Astrocyte of the spinal cord (primary cell): ENCODE measurements around the gene MOAP1.

Source experiments
- DNase-seq: peaks from one replicate; pipeline ENCODE4 v3.0.0; 2011; ENCODE audit warnings: low read depth, low spot score
- H3K4me3 ChIP-seq: 2 replicates; pipeline ENCODE4 v1.5.1; 2011; ENCODE audit warnings: low read depth, mild to moderate bottlenecking, low read length, moderate library complexity
- in situ Hi-C: cut with HindIII; loops from 2 replicates; pipeline ENCODE4 v1.10.0; 2017; ENCODE audit warnings: low sequenced_read_pairs
- TF ChIP-seq, protein P1 (sequence below): IDR thresholded peaks from 2 replicates; pipeline ENCODE4 v1.5.1; 2012; ENCODE audit warnings: low read depth, mild to moderate bottlenecking, low read length, inconsistent platforms

The MOAP1 gene

DNA sequence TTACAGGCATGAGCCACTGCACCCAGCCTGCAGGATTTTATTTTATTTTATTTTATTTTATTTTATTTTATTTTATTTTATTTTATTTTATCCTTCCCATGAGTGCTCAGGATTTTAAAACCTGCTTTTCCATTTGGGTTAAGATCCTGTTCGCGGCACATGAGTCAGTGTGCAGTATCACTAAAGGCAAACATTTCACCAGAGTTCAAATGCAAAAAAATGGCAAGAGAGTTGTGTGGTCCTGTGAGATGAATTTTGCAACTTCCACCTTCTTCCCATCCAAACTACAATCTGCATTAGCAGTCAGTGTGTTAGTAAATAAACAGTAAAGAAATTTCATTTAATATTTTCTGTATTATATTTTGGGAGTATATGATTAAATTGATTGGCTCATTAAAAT lies 29.0 kb downstream of the MOAP1 start:
- in situ Hi-C loops = no loop called here
- no peak for DNase-seq
- TF ChIP-seq, protein P1, sequence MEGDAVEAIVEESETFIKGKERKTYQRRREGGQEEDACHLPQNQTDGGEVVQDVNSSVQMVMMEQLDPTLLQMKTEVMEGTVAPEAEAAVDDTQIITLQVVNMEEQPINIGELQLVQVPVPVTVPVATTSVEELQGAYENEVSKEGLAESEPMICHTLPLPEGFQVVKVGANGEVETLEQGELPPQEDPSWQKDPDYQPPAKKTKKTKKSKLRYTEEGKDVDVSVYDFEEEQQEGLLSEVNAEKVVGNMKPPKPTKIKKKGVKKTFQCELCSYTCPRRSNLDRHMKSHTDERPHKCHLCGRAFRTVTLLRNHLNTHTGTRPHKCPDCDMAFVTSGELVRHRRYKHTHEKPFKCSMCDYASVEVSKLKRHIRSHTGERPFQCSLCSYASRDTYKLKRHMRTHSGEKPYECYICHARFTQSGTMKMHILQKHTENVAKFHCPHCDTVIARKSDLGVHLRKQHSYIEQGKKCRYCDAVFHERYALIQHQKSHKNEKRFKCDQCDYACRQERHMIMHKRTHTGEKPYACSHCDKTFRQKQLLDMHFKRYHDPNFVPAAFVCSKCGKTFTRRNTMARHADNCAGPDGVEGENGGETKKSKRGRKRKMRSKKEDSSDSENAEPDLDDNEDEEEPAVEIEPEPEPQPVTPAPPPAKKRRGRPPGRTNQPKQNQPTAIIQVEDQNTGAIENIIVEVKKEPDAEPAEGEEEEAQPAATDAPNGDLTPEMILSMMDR = no peak
- H3K4me3 ChIP-seq = no peak overlapping the region

DNA sequence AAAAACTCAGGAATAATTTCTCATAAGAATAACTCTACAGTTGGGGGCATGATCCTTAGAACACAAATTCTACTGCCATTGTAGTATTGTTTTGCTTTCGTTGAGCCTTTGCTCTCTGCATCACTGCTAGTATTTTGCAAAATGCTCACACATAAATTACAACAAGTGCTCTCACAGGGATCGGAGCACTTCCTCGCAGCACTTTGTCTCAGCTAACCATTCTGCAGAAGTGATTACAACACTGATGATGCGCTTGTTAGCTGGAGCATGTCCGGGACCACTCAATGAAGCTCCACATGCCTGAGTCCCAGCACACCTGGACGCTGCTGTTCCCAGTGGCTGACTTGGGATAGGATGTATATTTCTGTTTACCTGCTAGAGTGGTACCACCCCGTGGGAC lies 31.6 kb downstream of the MOAP1 start:
- DNase-seq = no peak
- in situ Hi-C loops = no loop called here
- H3K4me3 ChIP-seq = no peak overlapping the region
- TF ChIP-seq, protein P1 = no peak

DNA sequence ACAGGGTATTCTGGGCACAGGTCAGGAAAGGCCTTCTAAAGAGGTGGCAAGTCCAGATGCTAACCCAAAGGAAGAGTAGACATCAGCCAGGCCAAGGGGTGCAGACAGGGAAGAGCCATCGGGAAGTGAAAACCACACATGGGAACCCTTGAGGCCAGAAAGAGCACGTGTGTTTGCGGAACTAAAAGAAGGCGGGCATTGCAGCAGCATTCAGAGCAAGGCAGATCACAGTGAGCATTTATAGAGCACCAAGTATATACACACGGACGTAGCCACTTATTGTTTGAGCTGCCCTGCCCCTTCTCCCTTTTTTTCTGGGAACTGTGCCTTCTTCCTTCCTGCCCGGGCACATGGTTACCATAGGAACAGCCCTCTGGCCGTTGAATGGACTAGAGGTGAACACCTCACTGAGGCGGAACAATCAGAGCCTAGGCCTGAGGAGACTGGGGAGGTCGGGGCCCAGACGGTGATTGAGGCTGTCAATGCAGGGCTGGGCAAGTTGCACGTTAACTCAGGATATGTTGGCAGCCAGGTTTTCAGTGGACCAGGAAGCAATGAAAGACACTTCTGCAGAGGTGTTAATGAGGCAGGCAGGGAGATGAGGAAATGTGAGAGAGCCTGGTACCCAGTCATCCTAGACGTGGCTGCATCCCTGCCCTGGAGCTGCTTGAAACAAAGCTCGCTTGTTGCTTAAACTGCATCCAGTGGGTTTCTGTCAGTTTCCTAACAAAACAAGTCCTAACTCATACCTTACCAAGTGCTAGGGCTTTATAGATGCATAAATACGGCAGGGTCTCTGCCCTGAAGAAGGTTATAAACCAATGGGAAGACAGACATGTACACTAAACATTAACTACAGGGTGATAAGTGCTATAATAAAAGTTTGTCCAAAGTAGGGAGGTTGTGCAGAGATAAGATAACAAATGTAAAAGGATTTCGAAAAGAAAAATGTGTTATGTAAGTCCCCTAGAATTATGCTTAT lies 34.2 kb downstream of the MOAP1 start:
- TF ChIP-seq, protein P1 = no peak
- in situ Hi-C loops = no loop called here
- no peak for DNase-seq
- H3K4me3 ChIP-seq = no peak overlapping the region

DNA sequence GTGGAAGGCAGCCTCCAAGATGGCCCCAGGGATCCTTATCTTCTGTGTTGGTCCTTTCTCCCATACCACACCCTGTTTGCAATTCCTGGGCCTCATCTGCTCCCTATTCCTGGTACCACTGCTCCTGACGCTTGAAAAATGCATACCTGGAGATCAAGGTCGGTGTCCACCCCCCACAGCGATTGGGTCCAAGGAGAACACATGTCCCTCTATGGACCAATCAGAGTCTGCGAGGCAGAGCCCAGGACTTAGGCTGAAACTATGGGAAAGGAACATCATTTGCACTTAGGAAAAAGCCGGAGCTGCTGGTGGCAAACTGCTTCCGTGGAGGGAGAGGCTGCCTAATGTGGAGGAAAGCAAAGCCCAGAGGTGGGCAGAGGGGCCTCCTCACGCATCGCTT lies 35.7 kb downstream of the MOAP1 start:
- no peak overlapping the region for H3K4me3 ChIP-seq
- TF ChIP-seq, protein P1 = no peak
- DNase-seq = no peak
- in situ Hi-C loops = no loop called here

DNA sequence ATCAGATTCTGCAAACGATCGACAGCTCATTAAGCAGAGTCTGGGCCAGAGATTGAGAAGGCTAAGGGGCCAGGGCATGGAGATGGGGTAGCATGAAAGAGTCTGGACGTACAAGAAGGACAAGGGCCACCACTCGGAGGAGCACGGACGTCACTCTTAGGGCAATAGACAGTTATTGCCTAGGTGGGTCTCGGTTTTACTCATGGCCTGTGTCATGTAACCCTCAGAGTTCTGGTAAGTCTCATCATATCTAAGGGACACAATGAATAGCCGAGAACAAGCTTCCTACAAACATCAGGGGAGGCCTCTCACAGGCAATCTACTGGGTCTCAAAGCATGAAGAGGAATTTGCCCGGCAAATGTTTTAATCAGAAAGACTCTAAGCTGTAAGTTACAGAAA lies 38.6 kb downstream of the MOAP1 start:
- in situ Hi-C loops = no loop called here
- no peak overlapping the region for H3K4me3 ChIP-seq
- TF ChIP-seq, protein P1 = no peak

DNA sequence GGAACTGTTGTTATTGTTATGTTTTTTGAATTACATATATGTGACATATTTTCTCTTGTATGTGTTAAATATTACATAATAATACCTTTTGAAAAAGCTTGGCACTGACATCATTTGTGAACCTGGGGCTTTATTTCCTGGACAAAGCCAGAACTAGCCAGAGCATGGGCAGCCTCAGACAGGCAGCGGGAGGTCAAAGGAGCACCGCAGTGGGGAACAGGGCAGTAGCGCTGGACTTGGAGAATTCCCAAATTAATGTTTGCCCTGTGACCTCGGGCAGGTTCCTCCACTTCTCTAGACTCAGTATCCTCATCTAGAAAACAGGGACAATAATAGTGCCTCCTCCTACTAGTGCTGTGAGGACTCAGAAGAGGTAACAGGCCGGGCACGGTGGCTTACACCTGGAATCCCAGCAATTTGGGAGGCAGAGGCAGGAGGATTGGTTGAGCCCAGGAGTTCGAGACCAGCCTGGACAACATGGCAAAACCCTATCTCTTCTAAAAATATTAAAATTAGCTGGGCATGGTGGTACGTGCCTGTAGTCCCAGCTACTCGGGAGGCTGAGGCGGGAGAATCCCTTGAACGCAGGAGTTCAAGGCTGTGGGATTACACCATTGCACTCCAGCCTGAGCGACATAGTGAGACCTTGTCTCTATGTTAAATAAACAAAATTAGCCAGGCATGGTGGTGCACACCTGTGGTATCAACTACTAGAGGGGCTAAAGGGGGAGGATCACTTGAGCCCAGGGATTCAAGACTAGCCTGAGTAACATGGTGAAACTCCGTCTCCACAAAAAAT lies 41.6 kb downstream of the MOAP1 start:
- in situ Hi-C loops = no loop called here
- TF ChIP-seq, protein P1 = no peak
- DNase-seq = no peak
- no peak overlapping the region for H3K4me3 ChIP-seq

More for the DNA sequence above, 38.6 kb downstream of the MOAP1 start:
- DNase-seq = no peak
